HEK293 (cell line): ENCODE data around the gene SMYD2.

Experiments
- CTCF ChIA-PET: fragments of 350-600 bp; formaldehyde crosslinking; extraction: SDS; loops from one replicate; lab custom pipeline; 2021; ENCODE audit warnings: antibody characterized with exemption; lab: Yijun Ruan, JAX
- POLR2A ChIA-PET: fragments of 300-600 bp; formaldehyde crosslinking; extraction: SDS; loops from one replicate; lab custom pipeline; 2020; ENCODE audit warnings: antibody characterized with exemption, inconsistent platforms; lab: Yijun Ruan, JAX
- H3K27ac ChIP-seq: fragments of 200-500 bp; sonication (Bioruptor generic); 2 replicates; pipeline ENCODE4 v1.5.1; 2014; ENCODE audit warnings: low read depth, low read length, control low read depth, inconsistent platforms; ENCODE audit errors: extremely low read depth
- H3K36me3 ChIP-seq, 2 experiments: fragments of 200-500 bp in 1 of 2; sonication (Bioruptor generic) in 1 of 2; 1 replicate in 1 of 2; 2 replicates in 1 of 2; pipeline ENCODE4 v1.5.1; 2014 to 2017; ENCODE audit warnings: inconsistent platforms in 2 of 2, low read length in 2 of 2; ENCODE audit not compliant: control insufficient read depth in 2 of 2, insufficient read depth in 1 of 2
- H3K4me1 ChIP-seq: fragments of 200-500 bp; sonication (Bioruptor generic); 2 replicates; pipeline ENCODE4 v1.5.1; 2014; ENCODE audit warnings: mild to moderate bottlenecking, low read length, inconsistent platforms; ENCODE audit not compliant: control insufficient read depth, insufficient read depth
- H3K4me3 ChIP-seq: 2 replicates; pipeline ENCODE4 v1.5.1; 2011; ENCODE audit warnings: low read depth, mild to moderate bottlenecking, control low read depth, low read length, moderate library complexity
- H3K9me3 ChIP-seq: fragments of 200-500 bp; sonication (Bioruptor generic); 2 replicates; pipeline ENCODE4 v1.5.1; 2014; ENCODE audit warnings: low read depth, low read length, inconsistent platforms; ENCODE audit not compliant: control insufficient read depth, insufficient read depth
- GLI2 ChIP-seq: fragments of 450-650 bp; formaldehyde crosslinking; IDR thresholded peaks from 2 replicates; pipeline ENCODE4; 2017; ENCODE audit warnings: missing biosample characterization, missing genetic modification characterization, low read depth, borderline replicate concordance
- GLIS2 ChIP-seq: fragments of 450-650 bp; formaldehyde crosslinking; IDR thresholded peaks from 2 replicates; pipeline ENCODE4 v1.5.1; 2016; ENCODE audit warnings: missing biosample characterization, missing genetic modification characterization
- MZF1 ChIP-seq: fragments of 450-650 bp; formaldehyde crosslinking; IDR thresholded peaks from 2 replicates; pipeline ENCODE4 v1.5.1; 2017; ENCODE audit warnings: missing biosample characterization, missing genetic modification characterization, borderline replicate concordance
- SALL2 ChIP-seq: fragments of 450-650 bp; formaldehyde crosslinking; IDR thresholded peaks from 2 replicates; pipeline ENCODE4 v1.5.0; 2017; ENCODE audit warnings: missing biosample characterization, mild to moderate bottlenecking, missing genetic modification characterization, borderline replicate concordance
- ZBTB1 ChIP-seq: fragments of 450-650 bp; formaldehyde crosslinking; IDR thresholded peaks from 2 replicates; pipeline ENCODE4 v1.5.1; 2016; ENCODE audit warnings: missing biosample characterization, missing genetic modification characterization
- ZNF155 ChIP-seq: fragments of 450-650 bp; formaldehyde crosslinking; IDR thresholded peaks from 2 replicates; pipeline ENCODE4 v1.5.1; 2016; ENCODE audit warnings: missing biosample characterization, missing genetic modification characterization
- ZNF341 ChIP-seq: fragments of 450-650 bp; formaldehyde crosslinking; IDR thresholded peaks from 2 replicates; pipeline ENCODE4; 2016; ENCODE audit warnings: low read depth, missing biosample characterization, missing genetic modification characterization
- ZNF433 ChIP-seq: fragments of 450-650 bp; formaldehyde crosslinking; IDR thresholded peaks from 2 replicates; pipeline ENCODE4 v1.5.1; 2016; ENCODE audit warnings: missing biosample characterization, missing genetic modification characterization, low read depth
- ZNF548 ChIP-seq: fragments of 450-650 bp; formaldehyde crosslinking; IDR thresholded peaks from 2 replicates; pipeline ENCODE4 v1.5.1; 2016; ENCODE audit warnings: missing biosample characterization, missing genetic modification characterization
- ZNF776 ChIP-seq: fragments of 450-650 bp; formaldehyde crosslinking; IDR thresholded peaks from 2 replicates; pipeline ENCODE4 v1.5.0; 2017; ENCODE audit warnings: missing biosample characterization, missing genetic modification characterization, borderline replicate concordance
- ZSCAN30 ChIP-seq: fragments of 450-650 bp; IDR thresholded peaks from 2 replicates; pipeline ENCODE4 v1.5.1; 2018; ENCODE audit warnings: missing biosample characterization, mild to moderate bottlenecking, missing genetic modification characterization, moderate library complexity
- ZXDB ChIP-seq: fragments of 450-650 bp; formaldehyde crosslinking; IDR thresholded peaks from 2 replicates; pipeline ENCODE4 v1.5.1; 2016; ENCODE audit warnings: missing biosample characterization, missing genetic modification characterization
- TF ChIP-seq, protein P1 (sequence below): fragments of 450-650 bp; formaldehyde crosslinking; IDR thresholded peaks from 2 replicates; pipeline ENCODE4 v1.5.1; 2016; ENCODE audit warnings: missing biosample characterization, missing genetic modification characterization
- TF ChIP-seq, protein P2 (sequence below): fragments of 450-650 bp; formaldehyde crosslinking; IDR thresholded peaks from 2 replicates; pipeline ENCODE4 v1.5.1; 2016; ENCODE audit warnings: missing biosample characterization, missing genetic modification characterization, low read depth
- TF ChIP-seq, protein P3 (sequence below): fragments of 450-650 bp; formaldehyde crosslinking; optimal IDR thresholded peaks from 2 replicates; pipeline ENCODE3; 2016; ENCODE audit warnings: missing biosample characterization, mild to moderate bottlenecking, missing genetic modification characterization
- TF ChIP-seq, protein P4 (sequence below): fragments of 450-650 bp; IDR thresholded peaks from 2 replicates; pipeline ENCODE4 v1.5.1; 2018; ENCODE audit warnings: missing biosample characterization, mild to moderate bottlenecking, missing genetic modification characterization
- TF ChIP-seq, protein P5 (sequence below): fragments of 450-650 bp; formaldehyde crosslinking; IDR thresholded peaks from 2 replicates; pipeline ENCODE4 v1.5.1; 2016; ENCODE audit warnings: missing biosample characterization, missing genetic modification characterization
- TF ChIP-seq, protein P6 (sequence below): fragments of 450-650 bp; formaldehyde crosslinking; IDR thresholded peaks from 2 replicates; pipeline ENCODE4 v1.5.1; 2017; ENCODE audit warnings: missing biosample characterization, missing genetic modification characterization

Gene SMYD2

DNA sequence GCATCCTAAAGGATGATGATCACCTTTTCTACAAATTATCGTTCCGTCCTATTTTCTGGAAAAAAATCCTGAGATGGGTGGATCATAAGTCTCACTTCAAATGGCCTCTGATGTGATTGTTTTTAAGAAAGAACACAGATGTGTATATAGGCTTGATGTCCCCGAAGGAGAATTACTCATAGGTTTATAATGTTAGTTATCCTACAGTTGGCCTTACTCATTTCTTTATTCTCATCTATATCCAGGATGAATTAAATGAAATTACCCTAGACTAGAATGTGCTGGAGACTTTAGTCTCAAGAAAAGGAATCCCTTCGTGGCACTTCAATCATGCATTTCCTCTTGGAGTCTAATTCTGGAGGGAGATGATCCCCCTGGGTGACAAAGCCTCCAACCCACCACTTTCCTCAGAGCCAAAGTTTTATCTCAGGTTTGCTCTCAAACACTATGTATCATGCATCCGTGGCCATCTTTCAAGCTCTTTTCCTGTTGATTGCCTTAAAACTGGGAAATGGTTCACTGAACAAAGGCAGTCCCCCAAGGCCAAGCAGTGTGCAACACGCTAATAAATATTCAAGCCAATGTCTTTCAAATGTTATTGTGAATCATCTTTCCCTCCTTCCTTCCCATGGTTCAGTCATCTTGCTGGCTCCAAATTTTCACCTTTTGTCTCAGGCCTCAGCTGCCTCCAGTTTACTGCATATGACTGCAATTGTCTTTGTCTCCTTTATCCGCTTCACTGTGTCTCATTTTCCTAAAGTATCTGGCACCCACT, 32.5 kb upstream of the SMYD2 start:
- POLR2A ChIA-PET: no interaction called here
- H3K9me3 ChIP-seq: no peaks in the 10 kb centered on the region
- TF ChIP-seq ZNF433 (tag by site-specific recombination) (no peak), GLIS2 (tag by site-specific recombination) (no peak), ZNF548 (tag by site-specific recombination) (no peak), ZSCAN30 (tag by site-specific recombination) (no peak), ZNF155 (tag by site-specific recombination) (no peak), MZF1 (tag by site-specific recombination) (no peak), GLI2 (no peak), ZXDB (tag by site-specific recombination) (no peak), ZNF776 (tag by site-specific recombination) (no peak), SALL2 (tag by site-specific recombination) (no peak), ZBTB1 (tag by site-specific recombination) (no peak), ZNF341 (tag by site-specific recombination) (no peak)
- TF ChIP-seq, protein P1, sequence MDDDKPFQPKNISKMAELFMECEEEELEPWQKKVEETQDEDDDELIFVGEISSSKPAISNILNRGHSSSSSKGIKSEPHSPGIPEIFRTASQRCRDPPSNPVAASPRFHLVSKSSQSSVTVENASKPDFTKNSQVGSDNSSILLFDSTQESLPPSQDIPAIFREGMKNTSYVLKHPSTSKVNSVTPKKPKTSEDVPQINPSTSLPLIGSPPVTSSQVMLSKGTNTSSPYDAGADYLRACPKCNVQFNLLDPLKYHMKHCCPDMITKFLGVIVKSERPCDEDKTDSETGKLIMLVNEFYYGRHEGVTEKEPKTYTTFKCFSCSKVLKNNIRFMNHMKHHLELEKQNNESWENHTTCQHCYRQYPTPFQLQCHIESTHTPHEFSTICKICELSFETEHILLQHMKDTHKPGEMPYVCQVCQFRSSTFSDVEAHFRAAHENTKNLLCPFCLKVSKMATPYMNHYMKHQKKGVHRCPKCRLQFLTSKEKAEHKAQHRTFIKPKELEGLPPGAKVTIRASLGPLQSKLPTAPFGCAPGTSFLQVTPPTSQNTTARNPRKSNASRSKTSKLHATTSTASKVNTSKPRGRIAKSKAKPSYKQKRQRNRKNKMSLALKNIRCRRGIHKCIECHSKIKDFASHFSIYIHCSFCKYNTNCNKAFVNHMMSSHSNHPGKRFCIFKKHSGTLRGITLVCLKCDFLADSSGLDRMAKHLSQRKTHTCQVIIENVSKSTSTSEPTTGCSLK: no peak
- TF ChIP-seq, protein P2, sequence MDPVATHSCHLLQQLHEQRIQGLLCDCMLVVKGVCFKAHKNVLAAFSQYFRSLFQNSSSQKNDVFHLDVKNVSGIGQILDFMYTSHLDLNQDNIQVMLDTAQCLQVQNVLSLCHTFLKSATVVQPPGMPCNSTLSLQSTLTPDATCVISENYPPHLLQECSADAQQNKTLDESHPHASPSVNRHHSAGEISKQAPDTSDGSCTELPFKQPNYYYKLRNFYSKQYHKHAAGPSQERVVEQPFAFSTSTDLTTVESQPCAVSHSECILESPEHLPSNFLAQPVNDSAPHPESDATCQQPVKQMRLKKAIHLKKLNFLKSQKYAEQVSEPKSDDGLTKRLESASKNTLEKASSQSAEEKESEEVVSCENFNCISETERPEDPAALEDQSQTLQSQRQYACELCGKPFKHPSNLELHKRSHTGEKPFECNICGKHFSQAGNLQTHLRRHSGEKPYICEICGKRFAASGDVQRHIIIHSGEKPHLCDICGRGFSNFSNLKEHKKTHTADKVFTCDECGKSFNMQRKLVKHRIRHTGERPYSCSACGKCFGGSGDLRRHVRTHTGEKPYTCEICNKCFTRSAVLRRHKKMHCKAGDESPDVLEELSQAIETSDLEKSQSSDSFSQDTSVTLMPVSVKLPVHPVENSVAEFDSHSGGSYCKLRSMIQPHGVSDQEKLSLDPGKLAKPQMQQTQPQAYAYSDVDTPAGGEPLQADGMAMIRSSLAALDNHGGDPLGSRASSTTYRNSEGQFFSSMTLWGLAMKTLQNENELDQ (tag by site-specific recombination): no peak
- TF ChIP-seq, protein P3, sequence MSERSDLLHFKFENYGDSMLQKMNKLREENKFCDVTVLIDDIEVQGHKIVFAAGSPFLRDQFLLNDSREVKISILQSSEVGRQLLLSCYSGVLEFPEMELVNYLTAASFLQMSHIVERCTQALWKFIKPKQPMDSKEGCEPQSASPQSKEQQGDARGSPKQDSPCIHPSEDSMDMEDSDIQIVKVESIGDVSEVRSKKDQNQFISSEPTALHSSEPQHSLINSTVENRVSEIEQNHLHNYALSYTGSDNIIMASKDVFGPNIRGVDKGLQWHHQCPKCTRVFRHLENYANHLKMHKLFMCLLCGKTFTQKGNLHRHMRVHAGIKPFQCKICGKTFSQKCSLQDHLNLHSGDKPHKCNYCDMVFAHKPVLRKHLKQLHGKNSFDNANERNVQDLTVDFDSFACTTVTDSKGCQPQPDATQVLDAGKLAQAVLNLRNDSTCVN (tag by site-specific recombination): no peak
- TF ChIP-seq, protein P4, sequence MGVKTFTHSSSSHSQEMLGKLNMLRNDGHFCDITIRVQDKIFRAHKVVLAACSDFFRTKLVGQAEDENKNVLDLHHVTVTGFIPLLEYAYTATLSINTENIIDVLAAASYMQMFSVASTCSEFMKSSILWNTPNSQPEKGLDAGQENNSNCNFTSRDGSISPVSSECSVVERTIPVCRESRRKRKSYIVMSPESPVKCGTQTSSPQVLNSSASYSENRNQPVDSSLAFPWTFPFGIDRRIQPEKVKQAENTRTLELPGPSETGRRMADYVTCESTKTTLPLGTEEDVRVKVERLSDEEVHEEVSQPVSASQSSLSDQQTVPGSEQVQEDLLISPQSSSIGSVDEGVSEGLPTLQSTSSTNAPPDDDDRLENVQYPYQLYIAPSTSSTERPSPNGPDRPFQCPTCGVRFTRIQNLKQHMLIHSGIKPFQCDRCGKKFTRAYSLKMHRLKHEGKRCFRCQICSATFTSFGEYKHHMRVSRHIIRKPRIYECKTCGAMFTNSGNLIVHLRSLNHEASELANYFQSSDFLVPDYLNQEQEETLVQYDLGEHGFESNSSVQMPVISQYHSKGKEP (tag by site-specific recombination): no peak
- TF ChIP-seq, protein P5, sequence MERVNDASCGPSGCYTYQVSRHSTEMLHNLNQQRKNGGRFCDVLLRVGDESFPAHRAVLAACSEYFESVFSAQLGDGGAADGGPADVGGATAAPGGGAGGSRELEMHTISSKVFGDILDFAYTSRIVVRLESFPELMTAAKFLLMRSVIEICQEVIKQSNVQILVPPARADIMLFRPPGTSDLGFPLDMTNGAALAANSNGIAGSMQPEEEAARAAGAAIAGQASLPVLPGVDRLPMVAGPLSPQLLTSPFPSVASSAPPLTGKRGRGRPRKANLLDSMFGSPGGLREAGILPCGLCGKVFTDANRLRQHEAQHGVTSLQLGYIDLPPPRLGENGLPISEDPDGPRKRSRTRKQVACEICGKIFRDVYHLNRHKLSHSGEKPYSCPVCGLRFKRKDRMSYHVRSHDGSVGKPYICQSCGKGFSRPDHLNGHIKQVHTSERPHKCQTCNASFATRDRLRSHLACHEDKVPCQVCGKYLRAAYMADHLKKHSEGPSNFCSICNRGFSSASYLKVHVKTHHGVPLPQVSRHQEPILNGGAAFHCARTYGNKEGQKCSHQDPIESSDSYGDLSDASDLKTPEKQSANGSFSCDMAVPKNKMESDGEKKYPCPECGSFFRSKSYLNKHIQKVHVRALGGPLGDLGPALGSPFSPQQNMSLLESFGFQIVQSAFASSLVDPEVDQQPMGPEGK (tag by site-specific recombination): no peak
- TF ChIP-seq, protein P6, sequence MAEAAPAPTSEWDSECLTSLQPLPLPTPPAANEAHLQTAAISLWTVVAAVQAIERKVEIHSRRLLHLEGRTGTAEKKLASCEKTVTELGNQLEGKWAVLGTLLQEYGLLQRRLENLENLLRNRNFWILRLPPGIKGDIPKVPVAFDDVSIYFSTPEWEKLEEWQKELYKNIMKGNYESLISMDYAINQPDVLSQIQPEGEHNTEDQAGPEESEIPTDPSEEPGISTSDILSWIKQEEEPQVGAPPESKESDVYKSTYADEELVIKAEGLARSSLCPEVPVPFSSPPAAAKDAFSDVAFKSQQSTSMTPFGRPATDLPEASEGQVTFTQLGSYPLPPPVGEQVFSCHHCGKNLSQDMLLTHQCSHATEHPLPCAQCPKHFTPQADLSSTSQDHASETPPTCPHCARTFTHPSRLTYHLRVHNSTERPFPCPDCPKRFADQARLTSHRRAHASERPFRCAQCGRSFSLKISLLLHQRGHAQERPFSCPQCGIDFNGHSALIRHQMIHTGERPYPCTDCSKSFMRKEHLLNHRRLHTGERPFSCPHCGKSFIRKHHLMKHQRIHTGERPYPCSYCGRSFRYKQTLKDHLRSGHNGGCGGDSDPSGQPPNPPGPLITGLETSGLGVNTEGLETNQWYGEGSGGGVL (tag by site-specific recombination): no peak
- TF ChIP-seq, all 188 proteins: peak for 0
- Histone ChIP-seq H3K36me3 (no peaks in the 10 kb centered on the region), H3K4me3 (no peak overlapping the region), H3K27ac (no peak overlapping the region), H3K4me1 (no peaks in the 10 kb centered on the region)
- CTCF ChIA-PET: interaction anchor here (5.6 kb wide), 1 partner anchor 13 kb away, joined by 54 read pairs; no protein-coding TSS in a partner anchor
